Uterus (tissue), 4 donors: ENCODE results near the gene SNX6. TPM values are rescaled to one million over a fixed set of nuclear protein-coding genes. Genes with fewer than 3 reads are reported as not detected.

Source experiments
- DNase-seq, 2 donors: peaks; one replicate each; pipeline ENCODE4 v3.0.0-alpha.2; 2019 to 2020
- H3K27ac ChIP-seq, 2 donors: fragments of 200-600 bp; sonication (generic); 1 replicate in 1 of 2; 2 replicates in 1 of 2; pipeline ENCODE4 v1.5.1; 2016 to 2018
- H3K27me3 ChIP-seq, 2 donors: fragments of 200-600 bp; sonication (generic); one replicate each; pipeline ENCODE4 v1.5.1; 2018 to 2019; ENCODE audit warnings: control low read depth in 1 of 2
- H3K36me3 ChIP-seq, 2 donors: fragments of 200-600 bp; sonication (generic); one replicate each; pipeline ENCODE4 v1.5.1; 2019; ENCODE audit warnings: control low read depth in 1 of 2
- H3K4me1 ChIP-seq, 2 donors: fragments of 200-600 bp; sonication (generic); one replicate each; pipeline ENCODE4 v1.5.1; 2018 to 2019; ENCODE audit warnings: control low read depth in 1 of 2
- H3K4me3 ChIP-seq, 2 donors: fragments of 200-600 bp; sonication (generic); 1 replicate in 1 of 2; 2 replicates in 1 of 2; pipeline ENCODE4 v1.5.1; 2018 to 2019; ENCODE audit warnings: mild to moderate bottlenecking in 1 of 2
- H3K9me3 ChIP-seq, 2 donors: fragments of 200-600 bp; sonication (generic); one replicate each; pipeline ENCODE4 v1.5.1; 2019; ENCODE audit warnings: control low read depth in 1 of 2
- CTCF ChIP-seq, 4 experiments: fragments of 200-600 bp in 2 of 4; fragments of 450-650 bp in 2 of 4; sonication (generic) in 2 of 4; IDR thresholded peaks; one replicate each; pipeline ENCODE4 v1.5.1; 2016 to 2019; ENCODE audit warnings: antibody characterized with exemption in 4 of 4, mild to moderate bottlenecking in 2 of 4, moderate library complexity in 1 of 4
- POLR2A ChIP-seq, 2 donors: fragments of 450-650 bp; IDR thresholded peaks; one replicate each; pipeline ENCODE4 v1.6.1; 2016; ENCODE audit warnings: antibody characterized with exemption in 2 of 2, mild to moderate bottlenecking in 1 of 2, moderate library complexity in 1 of 2
- intact Hi-C: fragments of 100-400 bp; cut with DNase I; formaldehyde crosslinking; loops from one replicate; pipeline ENCODE4 v1.15.1; 2023; ENCODE audit warnings: low total_unique reads
- total RNA-seq, 4 donors: library from RNA; depleted of rRNA in 3 of 4; stranded (reverse); fragments of >200 nt in 3 of 4; gene quantifications; one replicate each; pipeline versions ENCODE4 v1.1.0 to v1.2.4, GENCODE V29; 2014 to 2023
- donor health status: DM: yes; HTN: yes; CAD: no.

Gene SNX6
- total RNA-seq, 4 donors from 2014 or later = 22.8 to 357 (median 73.9) TPM

GRCh38 chr14:34671716-34672115 is 41.8 kb upstream of the SNX6 start:
- H3K27me3 ChIP-seq = no peaks in the 10 kb centered on the region
- no peak for DNase-seq
- intact Hi-C loops = loop anchor here (5.0 kb wide), 1 partner anchor 51 kb away; no protein-coding TSS in a partner anchor
- H3K4me3 ChIP-seq = no peak overlapping the region
- no peaks in the 10 kb centered on the region for H3K9me3 ChIP-seq
- no peaks in the 10 kb centered on the region for H3K4me1 ChIP-seq
- H3K27ac ChIP-seq = no peak overlapping the region
- no peak for TF ChIP-seq POLR2A (IDR thresholded peaks at IDR 0.05)
- no peak for TF ChIP-seq CTCF (IDR thresholded peaks at IDR 0.05)
- no peaks in the 10 kb centered on the region for H3K36me3 ChIP-seq

GRCh38 chr14:34668111-34668510 is 38.2 kb upstream of the SNX6 start:
- no peak for DNase-seq
- H3K4me3 ChIP-seq = no peak overlapping the region
- no peaks in the 10 kb centered on the region for H3K36me3 ChIP-seq
- H3K27me3 ChIP-seq = no peaks in the 10 kb centered on the region
- no peaks in the 10 kb centered on the region for H3K4me1 ChIP-seq
- no peaks in the 10 kb centered on the region for H3K9me3 ChIP-seq
- H3K27ac ChIP-seq = no peak overlapping the region
- TF ChIP-seq POLR2A (IDR thresholded peaks at IDR 0.05) (no peak), CTCF (IDR thresholded peaks at IDR 0.05) (no peak)
- intact Hi-C loops = no loop called here

GRCh38 chr14:34667007-34667406 is 37.1 kb upstream of the SNX6 start:
- H3K27me3 ChIP-seq = no peaks in the 10 kb centered on the region
- no peaks in the 10 kb centered on the region for H3K9me3 ChIP-seq
- H3K4me1 ChIP-seq = no peaks in the 10 kb centered on the region
- H3K27ac ChIP-seq = no peak overlapping the region
- no peak overlapping the region for H3K4me3 ChIP-seq
- intact Hi-C loops = no loop called here
- H3K36me3 ChIP-seq = no peaks in the 10 kb centered on the region
- no peak for TF ChIP-seq POLR2A (IDR thresholded peaks at IDR 0.05)
- no peak for TF ChIP-seq CTCF (IDR thresholded peaks at IDR 0.05)
- no peak for DNase-seq

GRCh38 chr14:34665785-34666435 is 36.0 kb upstream of the SNX6 start:
- H3K36me3 ChIP-seq = no peaks in the 10 kb centered on the region
- intact Hi-C loops = no loop called here
- H3K4me3 ChIP-seq = no peak overlapping the region
- H3K9me3 ChIP-seq = no peaks in the 10 kb centered on the region
- H3K27me3 ChIP-seq = no peaks in the 10 kb centered on the region
- DNase-seq = no peak
- no peak for TF ChIP-seq POLR2A (IDR thresholded peaks at IDR 0.05)
- TF ChIP-seq CTCF (IDR thresholded peaks at IDR 0.05) = no peak
- no peak overlapping the region for H3K27ac ChIP-seq
- no peaks in the 10 kb centered on the region for H3K4me1 ChIP-seq

- TF ChIP-seq POLR2A (IDR thresholded peaks at IDR 0.05) (no peak), CTCF (IDR thresholded peaks at IDR 0.05) (no peak)
- no peaks in the 10 kb centered on the region for H3K36me3 ChIP-seq
- no peak overlapping the region for H3K27ac ChIP-seq
- no peaks in the 10 kb centered on the region for H3K9me3 ChIP-seq
- DNase-seq = no peak
- intact Hi-C loops = no loop called here
- H3K27me3 ChIP-seq = no peaks in the 10 kb centered on the region
- H3K4me1 ChIP-seq = no peaks in the 10 kb centered on the region
- no peak overlapping the region for H3K4me3 ChIP-seq
Observed at GRCh38 chr14:34662561-34663088, 32.7 kb upstream of the SNX6 start.
